Naive B cell (primary cell): Measurements from ENCODE around the gene TBC1D24. TPM values are rescaled to one million over a fixed set of nuclear protein-coding genes. Genes with fewer than 3 reads are reported as not detected.
"Not testable (repeated sequence)": the region's sequence is repeated elsewhere in the genome, so short reads cannot be mapped to it uniquely, and the experiment has no call there.

Source experiments
- ATAC-seq, 2 donors: fragments of 150-1000 bp; cut with Tn5 transposase; 2 replicates each; pipeline ENCODE4 v1.10.0; 2021; ENCODE audit warnings: low read depth in 2 of 2, mild to moderate bottlenecking in 2 of 2, moderate library complexity in 2 of 2
- DNase-seq: peaks from one replicate; pipeline ENCODE4 v3.0.0; 2022
- H3K27ac Mint-ChIP-seq, 6 donors: one replicate each; pipeline ENCODE4 v1.8.0; 2020 to 2022; ENCODE audit warnings: mild to moderate bottlenecking in 6 of 6, mixed read lengths in 6 of 6, moderate library complexity in 5 of 6, inconsistent platforms in 2 of 6
- H3K27me3 Mint-ChIP-seq, 3 donors: one replicate each; pipeline ENCODE4 v1.8.0; 2021 to 2022; ENCODE audit warnings: mixed read lengths in 3 of 3, mild to moderate bottlenecking in 1 of 3
- H3K36me3 Mint-ChIP-seq, 2 donors: one replicate each; pipeline ENCODE4 v1.8.0; 2020 to 2022; ENCODE audit warnings: mixed read lengths in 2 of 2, inconsistent platforms in 1 of 2, mild to moderate bottlenecking in 1 of 2
- H3K4me1 Mint-ChIP-seq, 3 donors: one replicate each; pipeline ENCODE4 v1.8.0; 2020 to 2022; ENCODE audit warnings: mixed read lengths in 3 of 3, inconsistent platforms in 1 of 3, mild to moderate bottlenecking in 1 of 3, moderate library complexity in 1 of 3
- H3K4me3 Mint-ChIP-seq, 8 donors: one replicate each; pipeline ENCODE4 v1.8.0; 2020 to 2022; ENCODE audit warnings: mild to moderate bottlenecking in 8 of 8, mixed read lengths in 8 of 8, moderate library complexity in 8 of 8, inconsistent platforms in 2 of 8
- H3K9me3 Mint-ChIP-seq, 7 donors: one replicate each; pipeline ENCODE4 v1.8.0; 2020 to 2022; ENCODE audit warnings: mixed read lengths in 7 of 7, mild to moderate bottlenecking in 5 of 7, inconsistent platforms in 2 of 7, moderate library complexity in 1 of 7
- polyA plus RNA-seq, 6 donors: library from polyadenylated mRNA; unstranded; fragments of 300-500 nt; fragmentation: Illumina TruSeq; gene quantifications; one replicate each; pipeline ENCODE4 v1.2.3, GENCODE V29; 2021; ENCODE audit warnings: low read depth in 6 of 6

The TBC1D24 gene
- polyA plus RNA-seq, result 1 to 10 TPM in 4 of 6 donors, under 1 TPM in 2; 0.22 to 3.3 (median 2.5) TPM

- ATAC-seq (peak; percentile 63), DNase-seq (peak; percentile 83)
- Mint-ChIP-seq H3K9me3 (no peaks in the 10 kb centered on the region), H3K36me3 (no peaks in the 10 kb centered on the region), H3K27ac (peak within 1 kb of the TSS in 2 of 6 donors; percentile 57 to 66), H3K27me3 (peaks cover under 1 to 15% (median 14%) of the 10 kb centered on the region in 3 donors), H3K4me1 (peaks cover 19 to 31% (median 21%) of the 10 kb centered on the region in 3 donors), H3K4me3 (peak within 1 kb of the TSS; percentile 73 to 91 (median 78))
Measured at GRCh38 chr16:2474877-2475412, at the start of gene TBC1D24. TSS of gene TBC1D24 (plus strand) at chr16:2475127. CDS start at chr16:2496149, 21,022 bp downstream.

- H3K9me3 Mint-ChIP-seq, result no peaks in the 10 kb centered on the region
Measured at GRCh38 chr16:2425825-2426430, 49.0 kb upstream of the TBC1D24 start.

GRCh38 chr16:2426941-2427361, 48.0 kb upstream of the TBC1D24 start:
- DNase-seq (no peak), ATAC-seq (no peak)
- no peaks in the 10 kb centered on the region for H3K36me3 Mint-ChIP-seq
- H3K4me1 Mint-ChIP-seq, result peaks cover 18 to 27% (median 19%) of the 10 kb centered on the region in 3 donors
- no peaks in the 10 kb centered on the region for H3K9me3 Mint-ChIP-seq
- no peaks in the 10 kb centered on the region for H3K27me3 Mint-ChIP-seq
- no peak overlapping the region for H3K27ac Mint-ChIP-seq
- H3K4me3 Mint-ChIP-seq, result peak overlapping the region in 2 of 8 donors; percentile 88 to 92

More at GRCh38 chr16:2425825-2426430, 49.0 kb upstream of the TBC1D24 start:
- ATAC-seq, result no peak
- DNase-seq, result no peak
- peaks cover 18 to 27% (median 19%) of the 10 kb centered on the region in 3 donors for H3K4me1 Mint-ChIP-seq
- no peaks in the 10 kb centered on the region for H3K27me3 Mint-ChIP-seq
- no peaks in the 10 kb centered on the region for H3K36me3 Mint-ChIP-seq
- no peak overlapping the region for H3K27ac Mint-ChIP-seq
- peak overlapping the region in 1 of 8 donors; percentile 37 for H3K4me3 Mint-ChIP-seq

GRCh38 chr16:2427526-2427925, 47.4 kb upstream of the TBC1D24 start:
- peak overlapping the region; percentile 71 to 94 (median 88) for H3K4me3 Mint-ChIP-seq
- H3K36me3 Mint-ChIP-seq, result no peaks in the 10 kb centered on the region
- H3K27me3 Mint-ChIP-seq, result no peaks in the 10 kb centered on the region
- DNase-seq (no peak), ATAC-seq (no peak)
- H3K27ac Mint-ChIP-seq, result no peak overlapping the region
- H3K9me3 Mint-ChIP-seq, result no peaks in the 10 kb centered on the region
- peaks cover 18 to 23% (median 19%) of the 10 kb centered on the region in 3 donors for H3K4me1 Mint-ChIP-seq

GRCh38 chr16:2428051-2428783, 46.7 kb upstream of the TBC1D24 start:
- Mint-ChIP-seq H3K9me3 (no peaks in the 10 kb centered on the region), H3K27ac (peak overlapping the region in 3 of 6 donors; percentile 76 to 81 (median 81)), H3K4me1 (peaks cover 19 to 21% (median 19%) of the 10 kb centered on the region in 3 donors), H3K36me3 (no peaks in the 10 kb centered on the region), H3K27me3 (no peaks in the 10 kb centered on the region), H3K4me3 (peak overlapping the region; percentile 84 to 94 (median 90))
- ATAC-seq (peak in 1 of 2 donors; percentile 13), DNase-seq (peak; percentile 17)

GRCh38 chr16:2428784-2429033, 46.2 kb upstream of the TBC1D24 start:
- peak overlapping the region; percentile 84 to 94 (median 90) for H3K4me3 Mint-ChIP-seq
- no peaks in the 10 kb centered on the region for H3K27me3 Mint-ChIP-seq
- DNase-seq, result no peak
- H3K4me1 Mint-ChIP-seq, result peaks cover 15 to 21% (median 19%) of the 10 kb centered on the region in 3 donors
- no peak overlapping the region for H3K27ac Mint-ChIP-seq
- peak; percentile 10 to 15 for ATAC-seq
- H3K36me3 Mint-ChIP-seq, result no peaks in the 10 kb centered on the region
- no peaks in the 10 kb centered on the region for H3K9me3 Mint-ChIP-seq

GRCh38 chr16:2429034-2429770, 45.7 kb upstream of the TBC1D24 start, which contains the start of gene CCNF:
TSS of gene CCNF (plus strand) at chr16:2429447. CDS start at chr16:2429482, 35 bp downstream.
- peak; percentile 93 to 94 for ATAC-seq
- Mint-ChIP-seq H3K27ac (peak within 1 kb of the TSS; percentile 2 to 94 (median 76)), H3K9me3 (no peaks in the 10 kb centered on the region), H3K4me3 (peak within 1 kb of the TSS; percentile 84 to 94 (median 91)), H3K36me3 (no peaks in the 10 kb centered on the region), H3K27me3 (no peaks in the 10 kb centered on the region), H3K4me1 (peaks cover 15 to 21% (median 19%) of the 10 kb centered on the region in 3 donors)
- peak; percentile 92 for DNase-seq

GRCh38 chr16:2429771-2430663, 44.9 kb upstream of the TBC1D24 start:
- DNase-seq (peak; percentile 21), ATAC-seq (peak; percentile 11 to 13)
- peak overlapping the region; percentile 2 to 94 (median 76) for H3K27ac Mint-ChIP-seq
- peak overlapping the region; percentile 83 to 94 (median 90) for H3K4me3 Mint-ChIP-seq
- peaks cover 15 to 21% (median 19%) of the 10 kb centered on the region in 3 donors for H3K4me1 Mint-ChIP-seq
- no peaks in the 10 kb centered on the region for H3K27me3 Mint-ChIP-seq
- H3K36me3 Mint-ChIP-seq, result no peaks in the 10 kb centered on the region
- H3K9me3 Mint-ChIP-seq, result no peaks in the 10 kb centered on the region

- ATAC-seq (no peak), DNase-seq (no peak)
- no peaks in the 10 kb centered on the region for H3K27me3 Mint-ChIP-seq
- no peaks in the 10 kb centered on the region for H3K36me3 Mint-ChIP-seq
- peak overlapping the region in 1 of 8 donors; percentile 43 for H3K4me3 Mint-ChIP-seq
- peaks cover 15 to 21% (median 19%) of the 10 kb centered on the region in 3 donors for H3K4me1 Mint-ChIP-seq
- no peaks in the 10 kb centered on the region for H3K9me3 Mint-ChIP-seq
- H3K27ac Mint-ChIP-seq, result no peak overlapping the region
Measured at GRCh38 chr16:2432286-2432685, 42.6 kb upstream of the TBC1D24 start.

GRCh38 chr16:2432801-2433505, 42.0 kb upstream of the TBC1D24 start:
- DNase-seq (no peak), ATAC-seq (no peak)
- peak overlapping the region in 1 of 6 donors; percentile 64 for H3K27ac Mint-ChIP-seq
- H3K9me3 Mint-ChIP-seq, result no peaks in the 10 kb centered on the region
- H3K4me1 Mint-ChIP-seq, result peaks cover 15 to 20% (median 19%) of the 10 kb centered on the region in 3 donors
- H3K36me3 Mint-ChIP-seq, result no peaks in the 10 kb centered on the region
- H3K4me3 Mint-ChIP-seq, result peak overlapping the region in 1 of 8 donors; percentile 43
- H3K27me3 Mint-ChIP-seq, result no peaks in the 10 kb centered on the region

- H3K27ac Mint-ChIP-seq, H3K9me3 Mint-ChIP-seq, H3K4me3 Mint-ChIP-seq, ATAC-seq, H3K27me3 Mint-ChIP-seq, H3K36me3 Mint-ChIP-seq, DNase-seq: not testable (repeated sequence)
- peaks cover 19 to 23% (median 20%) of the 10 kb centered on the region in 3 donors for H3K4me1 Mint-ChIP-seq
Measured at GRCh38 chr16:2435236-2435635, 39.7 kb upstream of the TBC1D24 start.

- H3K4me1 Mint-ChIP-seq, result peaks cover 13 to 24% (median 16%) of the 10 kb centered on the region in 3 donors
- H3K27me3 Mint-ChIP-seq, result no peaks in the 10 kb centered on the region
- peak overlapping the region in 1 of 8 donors; percentile 42 for H3K4me3 Mint-ChIP-seq
- H3K36me3 Mint-ChIP-seq, result no peaks in the 10 kb centered on the region
- DNase-seq, result no peak
- no peak for ATAC-seq
- H3K9me3 Mint-ChIP-seq, result no peaks in the 10 kb centered on the region
- H3K27ac Mint-ChIP-seq, result peak overlapping the region in 1 of 6 donors; percentile 79
Measured at GRCh38 chr16:2436110-2436509, 38.8 kb upstream of the TBC1D24 start.
